HG03457 (cell line): ENCODE measurements around the gene TOX2.

ENCODE experiments used
- ATAC-seq: cut with Tn5 transposase; IDR thresholded peaks from one replicate; pipeline ENCODE4 v1.9.1; 2021; ENCODE audit warnings: moderate number of reproducible peaks; ENCODE audit not compliant: unreplicated experiment

The TOX2 gene

DNA sequence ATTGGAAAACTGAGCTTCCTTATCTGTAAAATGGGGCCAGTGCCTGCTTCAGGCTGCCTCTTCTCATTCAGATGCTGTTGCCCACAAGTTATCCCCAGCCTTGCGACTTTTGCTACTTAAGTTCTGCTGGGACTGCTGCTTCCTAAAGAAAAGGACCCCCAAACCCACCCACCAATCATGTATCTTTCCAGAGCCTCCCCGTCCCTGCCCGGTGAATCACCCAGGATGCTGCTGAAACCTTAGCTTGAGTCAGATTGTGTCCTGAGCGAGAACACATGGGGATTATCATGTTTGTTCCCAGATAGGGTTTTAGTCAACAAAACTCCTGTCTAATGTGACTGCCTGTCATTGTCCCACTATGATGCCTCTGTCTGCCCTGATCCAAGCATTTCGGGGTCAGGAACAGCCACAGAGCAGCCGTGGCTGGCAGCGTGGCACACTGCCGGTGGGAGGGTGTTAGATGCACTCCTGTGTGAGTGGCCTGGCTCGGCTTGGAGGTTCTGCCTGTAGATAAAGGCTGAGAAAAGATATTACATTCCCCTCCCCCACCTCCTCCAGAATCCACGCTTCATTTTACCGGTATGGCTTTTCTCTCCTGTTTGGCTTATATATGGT lies 79.9 kb downstream of the TOX2 start:
- ATAC-seq, result no peak

DNA sequence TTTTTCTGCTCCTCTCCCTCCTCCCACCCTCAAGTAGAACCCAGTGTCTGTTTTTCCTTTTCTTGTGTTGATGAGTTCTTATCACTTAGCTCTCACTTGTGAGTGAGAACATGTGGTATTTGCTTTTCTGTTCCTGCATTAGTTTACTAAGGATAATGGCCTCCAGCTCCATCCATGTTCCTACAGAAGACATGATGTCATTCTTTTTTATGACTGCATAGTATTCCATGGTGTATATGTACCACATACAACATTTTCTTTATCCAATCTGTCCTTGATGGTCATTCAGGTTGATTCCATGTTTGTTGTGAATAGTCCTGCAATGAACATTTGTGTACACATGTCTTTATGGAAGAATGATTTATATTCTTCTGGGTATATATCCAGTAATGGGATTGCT lies 81.0 kb downstream of the TOX2 start:
- no peak for ATAC-seq

GRCh38 chr20:43996240-43996930 lies 81.7 kb downstream of the TOX2 start:
- no peak for ATAC-seq

- no peak for ATAC-seq
Measured at GRCh38 chr20:43999848-44000247, 85.2 kb downstream of the TOX2 start.

DNA sequence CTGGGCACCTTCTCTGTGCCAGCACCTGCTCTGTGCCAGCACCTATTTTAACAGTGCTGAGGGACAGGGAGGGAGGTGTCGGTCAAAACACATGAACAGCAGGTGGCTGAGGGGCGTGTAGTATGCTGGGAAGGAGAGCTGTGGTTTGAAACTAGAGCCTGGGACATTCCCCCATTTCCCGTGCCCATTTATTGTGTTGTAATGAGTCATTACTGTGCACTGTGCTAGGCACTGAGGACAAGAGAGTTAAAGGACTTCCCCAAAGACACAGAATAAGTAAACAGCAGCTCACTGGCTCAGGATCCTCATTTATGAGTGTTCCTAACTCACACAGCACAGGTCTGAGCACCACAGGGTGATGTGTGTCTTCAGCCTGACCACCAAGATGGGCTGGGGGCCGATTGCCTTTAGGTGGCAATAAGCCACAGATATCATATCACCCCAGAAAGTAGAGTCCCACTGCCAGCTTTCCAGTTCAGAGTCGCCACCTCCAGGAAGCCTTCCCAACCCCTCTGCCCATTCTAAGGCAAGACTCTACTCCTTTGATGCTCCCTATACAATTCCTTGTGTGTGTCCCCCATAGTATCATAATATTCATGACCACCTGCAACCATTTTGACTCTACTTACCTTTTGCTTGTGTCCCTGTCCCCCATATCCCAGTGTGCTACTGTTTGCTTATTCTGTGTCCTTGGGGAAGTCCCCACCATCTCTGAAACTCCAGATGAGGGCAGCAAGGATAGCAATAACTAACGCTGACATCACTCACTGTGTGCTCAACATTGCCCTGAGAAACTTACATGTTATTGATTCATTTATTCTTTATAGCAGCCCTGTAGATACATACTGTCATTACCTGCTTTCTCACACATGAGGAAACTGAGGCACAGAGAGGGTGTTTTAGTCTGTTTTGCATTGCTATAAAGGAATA lies 87.3 kb downstream of the TOX2 start:
- ATAC-seq, result no peak

- ATAC-seq, result no peak
Measured at GRCh38 chr20:44002861-44003260, 88.2 kb downstream of the TOX2 start.

- no peak for ATAC-seq
Measured at GRCh38 chr20:44003609-44004008, 89.0 kb downstream of the TOX2 start.

- ATAC-seq, result no peak
Measured at GRCh38 chr20:44004306-44004915, 89.8 kb downstream of the TOX2 start.

GRCh38 chr20:44005661-44006060 lies 91.0 kb downstream of the TOX2 start:
- ATAC-seq, result no peak

DNA sequence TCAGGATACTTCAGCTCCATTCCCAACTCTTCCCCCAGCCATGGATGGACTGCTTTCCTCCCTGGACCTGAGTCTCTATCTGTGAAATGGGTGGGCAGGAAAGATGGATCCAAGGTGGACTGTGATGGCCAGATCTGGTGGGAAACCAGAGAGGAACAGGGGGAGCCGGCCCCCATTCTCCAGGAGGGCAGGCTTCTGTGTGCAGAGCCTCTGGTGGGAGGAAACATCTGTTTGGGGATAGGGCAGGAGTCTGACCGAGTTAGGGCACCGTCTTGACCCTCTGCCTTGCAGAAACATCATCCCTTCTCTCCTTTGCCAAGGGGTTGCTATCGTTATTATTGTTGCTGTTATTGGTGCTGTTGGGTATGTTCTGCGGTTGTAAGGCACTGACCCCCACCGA lies 91.5 kb downstream of the TOX2 start:
- ATAC-seq, result no peak

DNA sequence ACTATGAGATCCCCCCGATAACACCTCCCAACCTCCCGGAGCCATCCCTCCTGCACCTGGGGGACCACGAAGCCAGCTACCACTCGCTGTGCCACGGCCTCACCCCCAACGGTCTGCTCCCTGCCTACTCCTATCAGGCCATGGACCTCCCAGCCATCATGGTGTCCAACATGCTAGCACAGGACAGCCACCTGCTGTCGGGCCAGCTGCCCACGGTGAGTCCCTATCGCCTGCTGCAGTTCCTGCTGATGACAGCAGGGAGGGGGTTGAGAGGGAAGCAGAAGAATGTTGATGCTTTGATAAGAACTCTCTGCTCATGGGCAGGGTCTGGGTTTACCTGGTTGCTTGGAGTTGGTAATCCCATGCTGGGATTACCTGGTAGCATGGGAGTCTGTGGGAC lies 91.9 kb downstream of the TOX2 start:
- no peak for ATAC-seq

DNA sequence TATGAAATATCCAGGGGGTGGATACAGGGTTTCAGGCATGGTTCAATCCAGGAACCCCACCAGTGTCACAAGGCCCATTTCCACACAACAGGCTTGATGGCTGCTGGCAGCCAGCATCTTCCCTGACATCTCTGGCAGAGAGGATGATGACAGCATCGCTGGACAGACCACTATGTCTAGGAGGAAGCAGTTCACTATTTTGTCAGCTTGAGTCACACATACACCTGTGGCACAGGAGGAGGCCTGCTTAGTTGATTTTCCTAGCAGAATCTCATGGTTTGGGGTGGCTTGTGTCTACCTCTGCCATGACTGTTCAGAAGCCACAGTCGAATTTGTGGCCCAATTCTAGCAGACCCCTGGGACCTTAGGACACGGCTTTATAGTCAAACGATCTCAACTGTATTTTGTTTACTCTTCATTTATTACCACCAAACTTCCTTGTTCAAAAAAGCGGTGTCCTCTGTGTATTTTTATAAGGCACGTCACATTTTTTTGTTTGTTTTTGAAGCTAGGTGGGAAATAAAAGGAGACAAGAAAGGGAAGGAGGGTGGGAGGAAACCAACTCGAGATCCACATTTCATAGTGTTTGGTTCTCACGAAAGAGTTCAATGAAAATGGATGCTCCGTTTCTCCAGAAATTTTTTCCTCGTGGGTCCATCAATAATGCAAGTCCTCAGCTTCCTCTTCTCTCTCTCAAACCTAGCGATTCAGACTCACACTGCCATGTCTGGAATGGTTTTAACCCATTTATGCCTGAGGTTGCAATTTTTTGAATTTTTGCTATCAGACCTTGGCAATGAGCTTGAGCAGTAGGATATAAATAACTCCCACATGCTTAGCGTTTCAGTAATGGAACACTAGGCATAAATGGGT lies 94.4 kb downstream of the TOX2 start:
- no peak for ATAC-seq

DNA sequence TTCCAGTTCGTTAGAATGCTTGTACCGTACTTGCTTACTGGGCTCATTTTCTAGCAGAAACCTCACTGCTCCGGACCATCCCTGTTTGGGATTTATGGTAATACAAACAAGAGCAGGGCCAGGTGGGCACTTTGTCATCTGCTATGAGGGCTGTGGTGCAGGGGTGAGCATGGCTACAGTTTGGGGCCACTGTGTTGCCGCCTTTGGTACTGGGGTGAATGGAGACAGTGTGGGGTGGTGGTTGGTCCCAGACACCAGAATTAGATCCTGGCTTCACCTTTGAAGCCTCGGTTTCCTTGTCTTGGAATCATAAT lies 95.0 kb downstream of the TOX2 start:
- ATAC-seq, result no peak

DNA sequence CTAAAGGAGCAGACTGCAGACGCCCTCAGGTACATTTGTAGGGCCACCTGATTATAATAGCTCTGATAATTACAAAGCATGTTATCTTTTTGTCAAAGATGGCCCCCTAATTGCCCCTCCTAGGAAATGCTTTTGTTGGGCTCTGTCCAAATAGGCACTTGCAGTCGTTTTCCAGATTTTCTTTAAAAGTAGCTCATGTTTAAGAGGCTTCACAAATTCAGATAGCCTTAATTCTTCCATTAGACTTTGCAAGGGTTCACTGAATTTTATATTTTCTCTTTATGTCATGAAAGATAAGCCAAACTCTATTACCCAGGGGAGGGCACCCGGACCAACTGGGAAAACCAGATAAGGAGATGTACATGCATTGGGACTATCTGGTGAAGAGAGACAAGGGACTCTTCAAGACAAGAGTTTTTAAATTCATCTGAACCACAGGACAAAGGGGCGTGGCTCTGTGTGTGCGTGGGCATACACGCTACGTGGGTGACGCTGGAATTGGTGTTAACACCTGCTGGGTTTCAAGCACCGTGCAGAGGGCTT lies 95.6 kb downstream of the TOX2 start:
- no peak for ATAC-seq

GRCh38 chr20:44011251-44011940 lies 96.7 kb downstream of the TOX2 start:
- no peak for ATAC-seq

DNA sequence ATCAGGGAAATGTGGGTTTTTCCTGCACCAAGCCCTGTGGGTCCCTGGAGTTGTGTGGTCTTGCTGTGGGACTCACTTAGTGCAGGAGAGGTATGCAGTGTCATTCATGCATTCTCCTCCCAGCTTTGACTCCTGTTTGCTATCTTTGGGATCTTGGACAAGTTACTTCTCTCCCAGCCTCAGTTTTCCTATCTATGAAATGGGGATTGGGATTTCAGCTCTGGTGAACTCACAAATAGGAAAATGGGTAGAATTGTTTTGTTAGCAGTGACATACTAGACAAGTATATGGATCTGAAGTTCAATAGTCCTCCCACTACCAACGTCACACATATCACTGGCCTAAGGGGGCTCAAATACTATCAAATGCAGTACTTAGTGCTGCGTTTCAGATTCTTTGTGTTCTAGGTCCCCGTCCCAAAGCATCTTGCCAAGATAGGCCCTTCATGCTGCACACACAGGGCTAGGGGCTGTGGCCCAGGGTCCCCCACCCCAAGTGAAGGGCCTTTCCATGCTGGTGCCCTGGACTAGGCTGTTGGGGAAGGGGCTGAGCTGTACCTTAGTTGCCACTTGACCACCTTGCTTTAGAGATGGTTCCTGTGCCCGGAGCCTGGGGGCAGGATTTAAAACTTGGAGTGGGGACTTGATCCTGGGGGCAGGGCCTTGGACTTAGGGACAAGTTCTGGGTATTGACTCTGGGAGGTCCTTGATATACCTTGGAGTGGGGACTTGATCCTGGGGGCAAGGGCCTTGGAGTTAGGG lies 98.0 kb downstream of the TOX2 start:
- ATAC-seq, result no peak

DNA sequence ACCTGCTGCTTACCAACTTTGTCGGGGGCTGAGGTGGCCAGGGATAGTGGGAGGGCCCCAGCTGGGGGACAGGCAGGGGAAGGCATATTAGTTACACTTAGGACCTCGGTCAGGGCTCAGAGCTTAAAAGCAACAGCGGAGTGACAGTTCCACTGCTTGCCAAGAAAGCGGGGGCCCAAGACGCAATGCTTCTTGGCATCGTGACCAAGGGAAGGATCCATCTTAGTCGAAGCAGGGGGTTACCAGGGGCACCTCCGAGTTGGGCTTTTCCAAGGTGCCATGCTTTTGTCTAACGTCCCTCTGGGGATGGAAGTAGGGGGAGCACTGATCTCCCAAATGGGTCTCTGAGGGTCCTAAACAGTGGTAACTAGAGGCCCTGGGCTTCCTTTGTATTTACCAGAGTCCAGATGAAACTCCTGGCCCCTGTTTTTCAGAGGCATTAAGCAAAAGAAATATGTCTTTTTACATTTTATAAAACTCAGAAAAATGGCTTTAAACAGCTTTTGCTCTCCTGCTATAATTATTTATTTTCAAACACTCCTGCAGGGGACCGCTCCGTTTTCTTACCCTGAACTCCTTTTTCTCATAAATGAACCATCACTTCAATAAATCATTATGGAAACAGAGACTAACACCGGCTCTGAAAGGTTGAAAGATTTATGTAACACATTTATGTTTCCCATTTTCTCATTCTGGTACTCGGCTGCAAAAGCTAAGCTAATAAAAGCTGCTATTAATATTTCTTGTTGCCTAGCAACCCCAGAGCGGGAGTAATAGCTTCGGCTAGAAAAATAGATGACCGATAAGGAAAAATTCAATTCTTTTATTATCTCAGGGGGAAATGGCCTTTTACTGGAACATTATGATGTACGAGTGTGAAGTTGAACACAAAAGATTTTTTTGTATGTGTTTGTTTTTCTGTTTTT lies 100.4 kb downstream of the TOX2 start:
- ATAC-seq, result no peak

DNA sequence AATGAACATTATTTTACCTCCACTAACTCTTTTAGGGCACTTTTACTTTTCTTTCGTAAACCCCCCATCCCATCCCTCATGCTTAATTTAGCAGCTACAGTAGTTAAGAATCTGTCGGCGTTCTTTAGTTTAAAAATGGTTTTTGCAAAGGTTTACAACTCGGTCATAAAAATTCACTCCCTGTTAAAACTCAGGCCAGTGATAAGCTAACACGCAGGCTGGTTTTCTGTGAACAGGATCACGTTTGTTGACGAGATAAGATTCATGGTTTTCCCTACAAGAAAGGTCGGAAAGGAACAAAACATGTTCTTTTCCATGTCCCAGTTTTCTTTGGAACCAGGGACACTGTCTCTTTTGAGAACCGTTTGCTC lies 101.1 kb downstream of the TOX2 start:
- no peak for ATAC-seq
